IPS-20b (cell line): ENCODE data around the gene P3H1.
"Not testable (repeated sequence)": the region's sequence is repeated elsewhere in the genome, so short reads cannot be mapped to it uniquely, and the experiment has no call there.

Experiments
- H3K27ac ChIP-seq: one replicate; pipeline ENCODE4 v1.5.1; 2013; ENCODE audit warnings: low read length
- H3K27me3 ChIP-seq: 2 replicates; pipeline ENCODE4 v1.6.1; 2013; ENCODE audit warnings: mild to moderate bottlenecking, low read length, inconsistent platforms; ENCODE audit not compliant: insufficient read depth
- H3K36me3 ChIP-seq: 2 replicates; pipeline ENCODE4 v1.6.1; 2013; ENCODE audit warnings: low read depth, mild to moderate bottlenecking, inconsistent platforms, low read length, moderate library complexity; ENCODE audit not compliant: insufficient read depth
- H3K4me1 ChIP-seq: 2 replicates; pipeline ENCODE4 v1.6.1; 2013; ENCODE audit warnings: mild to moderate bottlenecking, control low read depth, inconsistent platforms, low read length, moderate library complexity; ENCODE audit not compliant: insufficient read depth
- H3K4me3 ChIP-seq: 2 replicates; pipeline ENCODE4 v1.5.1; 2013; ENCODE audit warnings: mild to moderate bottlenecking, low read length, inconsistent platforms
- H3K9ac ChIP-seq: 2 replicates; pipeline ENCODE4 v1.6.1; 2013; ENCODE audit warnings: low read depth, mild to moderate bottlenecking, inconsistent platforms, low read length, moderate library complexity
- H3K9me3 ChIP-seq: 2 replicates; pipeline ENCODE4 v1.6.1; 2013; ENCODE audit warnings: mild to moderate bottlenecking, low read depth, low read length, inconsistent platforms; ENCODE audit not compliant: insufficient read depth

The P3H1 gene

DNA sequence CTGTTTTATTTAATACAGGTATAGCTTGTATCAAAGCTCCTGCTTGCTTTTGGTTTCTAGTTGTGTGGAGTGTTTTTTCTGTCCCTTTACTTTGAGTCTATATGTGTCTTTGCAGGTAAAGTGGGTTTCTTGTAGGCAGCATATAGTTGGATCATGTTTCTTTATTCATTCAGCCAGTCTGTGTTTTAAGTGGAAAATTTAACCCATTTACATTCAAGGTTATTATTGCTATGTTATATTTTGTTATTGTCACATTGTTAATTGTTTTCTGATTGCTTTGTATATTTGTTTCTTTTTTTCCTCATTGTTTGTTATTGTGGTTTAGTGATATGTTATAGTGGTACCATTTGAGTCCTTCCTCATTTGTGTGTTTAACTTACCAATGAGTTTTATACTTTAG lies 53.5 kb downstream of the P3H1 start:
- Histone ChIP-seq H3K9me3 (no peaks in the 10 kb centered on the region), H3K27ac (no peak overlapping the region), H3K9ac (no peak overlapping the region), H3K36me3 (peaks cover 31% of the 10 kb centered on the region; the same call in 1 of the 2 replicates), H3K4me1 (no peaks in the 10 kb centered on the region), H3K4me3 (no peak overlapping the region), H3K27me3 (no peaks in the 10 kb centered on the region)

DNA sequence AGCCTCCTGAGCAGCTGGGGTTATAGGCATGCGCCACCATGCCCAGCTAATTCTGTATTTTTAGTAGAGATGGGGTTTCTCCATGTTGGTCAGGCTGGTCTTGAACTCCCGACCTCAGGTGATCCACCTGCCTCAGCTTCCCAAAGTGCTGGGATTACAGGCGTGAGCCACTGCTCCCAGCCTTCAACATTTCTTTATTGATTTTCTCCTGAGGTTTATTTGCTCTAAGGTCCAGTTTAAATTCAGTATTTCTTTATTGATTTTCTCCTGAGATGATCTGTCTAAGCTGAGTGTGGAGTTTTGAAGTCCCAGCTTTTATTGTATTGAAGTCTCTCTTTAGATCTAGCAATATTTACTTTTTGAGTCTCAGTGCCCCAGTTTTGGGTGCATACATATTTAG lies 54.0 kb downstream of the P3H1 start:
- peaks cover 35% of the 10 kb centered on the region; the same call in 1 of the 2 replicates for H3K36me3 ChIP-seq

GRCh38 chr1:42703888-42704464 lies 62.9 kb downstream of the P3H1 start:
- Histone ChIP-seq H3K27ac (no peak overlapping the region), H3K9me3 (no peaks in the 10 kb centered on the region; the same call in 1 of the 2 replicates), H3K36me3 (peaks cover 93% of the 10 kb centered on the region), H3K27me3 (no peaks in the 10 kb centered on the region), H3K9ac (no peak overlapping the region), H3K4me1 (no peaks in the 10 kb centered on the region), H3K4me3 (no peak overlapping the region)

More for the DNA sequence above, 54.0 kb downstream of the P3H1 start:
- not testable (repeated sequence) for H3K4me3 ChIP-seq, H3K27ac ChIP-seq, H3K4me1 ChIP-seq, H3K9ac ChIP-seq, H3K27me3 ChIP-seq, H3K9me3 ChIP-seq

DNA sequence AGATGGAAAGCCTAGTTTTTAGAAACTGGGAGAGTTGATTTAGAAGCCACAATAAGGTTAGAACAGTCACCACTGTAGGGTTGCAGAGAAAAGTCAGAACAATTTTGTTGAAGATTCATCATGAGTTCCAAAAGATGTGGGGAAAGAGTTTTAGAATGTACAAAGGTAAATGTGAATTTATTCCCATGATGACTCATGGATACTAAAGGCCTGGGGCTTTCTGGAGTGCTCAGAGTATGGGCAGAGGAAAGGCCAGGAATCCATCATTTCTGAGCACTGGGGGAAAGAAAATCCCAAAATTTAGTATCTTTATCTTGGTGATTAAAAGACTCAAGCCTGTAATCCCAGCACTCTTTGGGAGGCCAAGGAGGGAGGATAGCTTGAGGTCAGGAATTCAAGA lies 66.8 kb downstream of the P3H1 start:
- no peak overlapping the region for H3K4me3 ChIP-seq
- H3K9me3 ChIP-seq = no peaks in the 10 kb centered on the region
- H3K27me3 ChIP-seq = no peaks in the 10 kb centered on the region
- peaks cover 100% of the 10 kb centered on the region for H3K36me3 ChIP-seq
- no peak overlapping the region for H3K9ac ChIP-seq
- H3K4me1 ChIP-seq = no peaks in the 10 kb centered on the region
- H3K27ac ChIP-seq = no peak overlapping the region

DNA sequence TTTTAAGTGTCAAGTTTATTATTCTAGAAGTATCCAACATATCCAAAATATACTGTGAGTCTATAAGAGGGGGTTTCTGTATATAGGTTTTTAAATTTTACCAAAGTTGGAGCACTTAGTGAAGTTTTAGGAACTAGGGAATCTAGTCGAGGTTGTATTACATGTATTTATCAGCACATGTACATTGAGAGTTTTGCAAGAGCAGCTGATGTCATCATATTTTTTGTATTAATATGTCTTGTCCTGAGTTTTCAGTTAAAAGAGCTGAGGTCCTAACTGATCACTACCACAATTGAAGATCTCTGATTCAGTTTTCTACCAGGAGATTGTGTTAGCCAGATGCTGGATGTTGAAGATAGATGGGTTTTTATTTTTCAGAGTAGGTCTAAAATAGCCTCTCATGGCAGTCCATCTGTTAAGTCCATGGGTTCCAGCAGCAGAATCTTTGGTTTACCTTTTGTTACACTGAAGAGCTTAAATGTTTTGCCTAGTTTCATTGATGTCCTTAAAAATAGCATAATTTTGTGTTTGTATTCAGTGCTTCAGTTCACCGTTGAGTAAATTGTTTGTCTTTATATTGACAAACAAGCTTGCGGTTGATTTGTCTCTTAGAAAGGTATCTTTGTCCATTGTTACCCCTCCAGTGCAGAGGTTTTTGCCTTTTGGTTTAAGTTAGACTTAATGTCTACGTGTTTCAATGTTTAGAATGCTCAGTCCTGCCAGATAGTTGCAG lies 68.6 kb downstream of the P3H1 start:
- Histone ChIP-seq H3K36me3 (peaks cover 100% of the 10 kb centered on the region), H3K4me3 (no peak overlapping the region), H3K27me3 (no peaks in the 10 kb centered on the region), H3K9me3 (no peaks in the 10 kb centered on the region), H3K27ac (no peak overlapping the region), H3K4me1 (no peaks in the 10 kb centered on the region), H3K9ac (no peak overlapping the region)
